ENCODE results near the gene ZNF621.

DNA sequence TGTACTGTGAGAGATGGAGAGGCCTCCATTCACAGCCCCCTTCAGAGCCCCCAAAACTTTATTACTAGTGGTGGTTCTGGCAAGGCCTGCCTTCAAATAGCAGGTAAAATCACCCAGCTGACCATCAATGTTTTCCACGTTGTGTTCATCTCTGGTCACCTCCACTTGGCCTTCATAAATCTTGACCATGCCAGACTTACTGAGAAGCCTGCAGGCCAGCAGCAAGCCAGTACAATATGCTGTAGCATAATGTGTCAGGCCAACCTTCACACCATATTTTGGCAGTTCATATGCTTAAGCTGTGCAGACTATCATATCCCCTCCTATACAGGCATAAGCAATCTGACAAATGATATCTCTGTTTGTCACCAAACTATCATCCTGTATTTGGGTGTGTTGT, 62.1 kb downstream of the ZNF621 start:
- TF ChIP-seq, protein P1, sequence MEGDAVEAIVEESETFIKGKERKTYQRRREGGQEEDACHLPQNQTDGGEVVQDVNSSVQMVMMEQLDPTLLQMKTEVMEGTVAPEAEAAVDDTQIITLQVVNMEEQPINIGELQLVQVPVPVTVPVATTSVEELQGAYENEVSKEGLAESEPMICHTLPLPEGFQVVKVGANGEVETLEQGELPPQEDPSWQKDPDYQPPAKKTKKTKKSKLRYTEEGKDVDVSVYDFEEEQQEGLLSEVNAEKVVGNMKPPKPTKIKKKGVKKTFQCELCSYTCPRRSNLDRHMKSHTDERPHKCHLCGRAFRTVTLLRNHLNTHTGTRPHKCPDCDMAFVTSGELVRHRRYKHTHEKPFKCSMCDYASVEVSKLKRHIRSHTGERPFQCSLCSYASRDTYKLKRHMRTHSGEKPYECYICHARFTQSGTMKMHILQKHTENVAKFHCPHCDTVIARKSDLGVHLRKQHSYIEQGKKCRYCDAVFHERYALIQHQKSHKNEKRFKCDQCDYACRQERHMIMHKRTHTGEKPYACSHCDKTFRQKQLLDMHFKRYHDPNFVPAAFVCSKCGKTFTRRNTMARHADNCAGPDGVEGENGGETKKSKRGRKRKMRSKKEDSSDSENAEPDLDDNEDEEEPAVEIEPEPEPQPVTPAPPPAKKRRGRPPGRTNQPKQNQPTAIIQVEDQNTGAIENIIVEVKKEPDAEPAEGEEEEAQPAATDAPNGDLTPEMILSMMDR (conservative IDR thresholded peaks at IDR 0.05 in 1 of 2, IDR thresholded peaks at IDR 0.05 in 1 of 2; ENCODE audit: low read depth in 1 of 2, low read length in 2 of 2): no peak
- TF ChIP-seq EZH2 (IDR thresholded peaks at IDR 0.05; ENCODE audit: low read length, missing control alignments): no peak
